Nephron progenitor cell (in vitro differentiated cells): ENCODE results near the gene RAB4A.
A peak's percentile ranks its signal among the peaks of the same experiment; 100 is the strongest.

Source experiments
- DNase-seq: peaks from one replicate; pipeline ENCODE4 v3.0.0; 2021
- H3K27ac Mint-ChIP-seq: 2 replicates; pipeline ENCODE4 v1.8.0; 2021; ENCODE audit warnings: mild to moderate bottlenecking, moderate library complexity, mixed read lengths
- H3K27me3 Mint-ChIP-seq: 2 replicates; pipeline ENCODE4 v1.8.0; 2021; ENCODE audit warnings: mild to moderate bottlenecking, low read depth, mixed read lengths; ENCODE audit not compliant: poor library complexity
- H3K36me3 Mint-ChIP-seq: 2 replicates; pipeline ENCODE4 v1.8.0; 2021; ENCODE audit warnings: low read depth, mixed read lengths
- H3K4me1 Mint-ChIP-seq: 2 replicates; pipeline ENCODE4 v1.8.0; 2021; ENCODE audit warnings: mixed read lengths
- H3K4me3 Mint-ChIP-seq: 2 replicates; pipeline ENCODE4 v1.8.0; 2021; ENCODE audit warnings: mild to moderate bottlenecking, moderate library complexity, mixed read lengths
- H3K9me3 Mint-ChIP-seq: 2 replicates; pipeline ENCODE4 v1.8.0; 2021; ENCODE audit warnings: mild to moderate bottlenecking, moderate library complexity, mixed read lengths
- TF ChIP-seq, protein P1 (sequence below): fragments of 200-600 bp; sonication (generic); IDR thresholded peaks from 2 replicates; pipeline ENCODE4 v1.5.0; 2021; ENCODE audit warnings: antibody characterized with exemption

The RAB4A gene

DNA sequence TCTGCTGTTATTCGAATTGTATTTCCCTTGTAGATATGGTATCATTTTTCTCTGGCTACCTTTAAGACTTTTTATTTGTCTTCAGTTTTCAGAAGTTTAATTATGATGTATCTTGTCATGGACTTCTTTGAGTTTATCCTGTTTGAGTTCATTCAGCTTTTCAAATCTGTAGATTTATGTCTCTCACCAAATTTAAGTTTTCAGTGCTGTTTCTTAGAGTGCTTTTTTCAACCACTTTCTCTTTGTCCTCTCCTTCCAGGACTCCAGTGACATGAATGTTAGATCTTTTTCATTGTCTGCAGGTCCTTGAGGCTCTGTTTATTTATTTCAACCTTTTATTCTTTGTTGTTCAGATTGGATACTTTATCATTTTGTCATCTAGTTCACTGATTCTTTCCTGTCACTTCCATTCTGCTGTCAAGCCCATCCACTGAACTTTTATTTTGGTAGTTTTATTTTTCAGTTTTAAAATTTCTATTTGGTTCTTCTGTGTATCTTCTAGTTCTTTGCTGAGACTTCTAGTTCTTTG, 11.4 kb downstream of the RAB4A start:
- H3K9me3 Mint-ChIP-seq, result peaks cover 10% of the 10 kb centered on the region
- no peak overlapping the region for H3K27ac Mint-ChIP-seq
- H3K36me3 Mint-ChIP-seq, result peaks cover 16% of the 10 kb centered on the region
- TF ChIP-seq, protein P1, sequence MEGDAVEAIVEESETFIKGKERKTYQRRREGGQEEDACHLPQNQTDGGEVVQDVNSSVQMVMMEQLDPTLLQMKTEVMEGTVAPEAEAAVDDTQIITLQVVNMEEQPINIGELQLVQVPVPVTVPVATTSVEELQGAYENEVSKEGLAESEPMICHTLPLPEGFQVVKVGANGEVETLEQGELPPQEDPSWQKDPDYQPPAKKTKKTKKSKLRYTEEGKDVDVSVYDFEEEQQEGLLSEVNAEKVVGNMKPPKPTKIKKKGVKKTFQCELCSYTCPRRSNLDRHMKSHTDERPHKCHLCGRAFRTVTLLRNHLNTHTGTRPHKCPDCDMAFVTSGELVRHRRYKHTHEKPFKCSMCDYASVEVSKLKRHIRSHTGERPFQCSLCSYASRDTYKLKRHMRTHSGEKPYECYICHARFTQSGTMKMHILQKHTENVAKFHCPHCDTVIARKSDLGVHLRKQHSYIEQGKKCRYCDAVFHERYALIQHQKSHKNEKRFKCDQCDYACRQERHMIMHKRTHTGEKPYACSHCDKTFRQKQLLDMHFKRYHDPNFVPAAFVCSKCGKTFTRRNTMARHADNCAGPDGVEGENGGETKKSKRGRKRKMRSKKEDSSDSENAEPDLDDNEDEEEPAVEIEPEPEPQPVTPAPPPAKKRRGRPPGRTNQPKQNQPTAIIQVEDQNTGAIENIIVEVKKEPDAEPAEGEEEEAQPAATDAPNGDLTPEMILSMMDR, result no peak
- H3K4me3 Mint-ChIP-seq, result no peak overlapping the region
- H3K27me3 Mint-ChIP-seq, result no peaks in the 10 kb centered on the region
- peaks cover 4% of the 10 kb centered on the region for H3K4me1 Mint-ChIP-seq
- no peak for DNase-seq

DNA sequence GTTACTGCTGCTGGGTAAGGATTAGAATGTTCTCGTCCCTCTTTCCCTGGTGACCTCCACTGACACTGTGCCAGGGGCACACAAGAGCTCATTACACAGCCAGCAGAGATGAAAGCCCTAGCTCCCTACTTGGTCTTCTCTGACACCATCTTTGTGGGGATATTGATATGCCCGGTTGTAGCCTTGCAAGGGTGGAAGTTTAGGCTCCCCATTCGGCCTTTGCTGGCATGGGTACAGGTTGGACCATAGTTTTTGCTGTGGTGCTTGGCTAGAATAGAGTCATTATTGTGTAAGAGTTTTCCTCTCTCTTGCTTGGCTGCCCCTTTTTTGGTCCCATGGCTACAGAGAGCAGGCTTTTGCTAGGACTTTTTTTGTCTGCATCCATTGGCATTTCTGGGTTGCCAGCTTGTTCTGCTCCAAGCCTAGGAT, 12.3 kb downstream of the RAB4A start:
- peaks cover 16% of the 10 kb centered on the region for H3K36me3 Mint-ChIP-seq
- no peak overlapping the region for H3K4me3 Mint-ChIP-seq
- DNase-seq, result no peak
- peaks cover 4% of the 10 kb centered on the region for H3K4me1 Mint-ChIP-seq
- peaks cover 10% of the 10 kb centered on the region for H3K9me3 Mint-ChIP-seq
- H3K27ac Mint-ChIP-seq, result no peak overlapping the region
- H3K27me3 Mint-ChIP-seq, result no peaks in the 10 kb centered on the region
- TF ChIP-seq, protein P1, result no peak

DNA sequence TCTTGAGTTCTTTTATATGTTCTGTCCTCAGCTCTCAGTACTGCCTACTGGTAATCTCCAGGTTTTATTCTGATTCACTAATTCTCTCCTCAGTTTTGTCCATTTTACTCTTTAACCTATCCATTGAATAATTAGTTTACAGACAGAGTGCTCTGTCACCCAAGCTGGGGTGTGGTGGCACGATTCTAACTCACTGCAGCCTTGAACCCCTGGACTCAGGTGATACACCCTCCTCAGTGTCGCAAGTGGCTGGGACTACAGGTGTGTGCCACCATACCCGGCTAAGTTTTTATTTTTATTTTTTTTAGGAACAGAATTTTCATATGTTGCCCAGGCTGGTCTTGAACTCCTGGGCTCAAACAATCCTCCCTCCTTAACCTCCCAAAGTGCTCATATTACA, 14.0 kb downstream of the RAB4A start:
- no peak overlapping the region for H3K27ac Mint-ChIP-seq
- peaks cover 20% of the 10 kb centered on the region for H3K36me3 Mint-ChIP-seq
- no peak overlapping the region for H3K4me3 Mint-ChIP-seq
- H3K9me3 Mint-ChIP-seq, result peaks cover 10% of the 10 kb centered on the region
- peaks cover 4% of the 10 kb centered on the region for H3K4me1 Mint-ChIP-seq
- TF ChIP-seq, protein P1, result no peak
- no peak for DNase-seq
- no peaks in the 10 kb centered on the region for H3K27me3 Mint-ChIP-seq

DNA sequence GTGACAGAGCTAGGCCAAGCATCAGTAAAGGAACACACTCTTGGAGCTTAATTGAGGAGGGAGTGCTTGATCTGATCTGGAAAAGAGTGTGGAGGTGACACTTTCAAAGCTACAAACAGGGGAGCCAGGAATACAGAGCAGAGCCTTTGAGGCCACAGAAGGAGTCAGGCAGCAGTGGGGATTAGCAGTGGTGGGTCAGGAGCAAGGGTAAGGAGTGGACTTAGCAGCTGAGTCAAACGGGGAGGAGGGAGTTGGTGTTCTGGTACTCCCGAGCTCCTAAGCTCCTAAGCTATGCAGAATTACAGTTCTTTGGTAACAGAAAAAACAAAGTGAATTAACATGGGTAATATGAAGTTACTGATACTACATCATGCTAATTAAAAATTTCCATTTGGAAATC, 14.5 kb downstream of the RAB4A start:
- Mint-ChIP-seq H3K36me3 (peaks cover 25% of the 10 kb centered on the region), H3K4me3 (no peak overlapping the region), H3K4me1 (peaks cover 4% of the 10 kb centered on the region), H3K27ac (no peak overlapping the region), H3K9me3 (peaks cover 10% of the 10 kb centered on the region), H3K27me3 (no peaks in the 10 kb centered on the region)
- TF ChIP-seq, protein P1, result no peak
- DNase-seq, result no peak

DNA sequence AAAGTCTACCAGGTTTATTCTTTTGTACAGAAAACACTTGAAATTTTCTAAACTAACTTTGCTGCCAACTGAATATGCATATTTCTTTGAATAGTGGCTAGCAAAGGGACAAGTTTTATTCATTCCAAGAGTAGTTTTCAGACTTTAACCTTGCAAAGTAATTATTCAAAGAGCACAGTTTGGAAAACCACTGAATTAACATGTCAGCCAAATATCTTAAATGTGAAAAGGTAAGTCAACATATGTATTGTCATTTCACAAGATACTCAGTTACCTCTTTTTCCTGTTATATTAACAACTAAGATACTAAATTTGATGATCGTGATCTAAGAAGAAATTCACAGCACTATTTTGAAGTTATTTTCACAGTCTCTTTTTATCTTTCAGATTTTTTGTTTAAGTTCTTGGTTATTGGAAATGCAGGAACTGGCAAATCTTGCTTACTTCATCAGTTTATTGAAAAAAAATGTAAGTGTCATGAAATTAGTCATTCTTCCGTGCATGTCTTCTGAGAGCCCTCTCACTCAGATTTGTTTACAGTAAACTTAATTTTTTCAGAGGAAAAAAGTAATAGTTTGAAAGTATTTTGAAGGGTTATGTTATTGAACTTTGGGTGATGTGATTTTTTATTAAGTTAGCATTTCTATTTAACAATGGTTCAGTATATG, 15.3 kb downstream of the RAB4A start:
- DNase-seq, result no peak
- TF ChIP-seq, protein P1, result no peak
- H3K4me3 Mint-ChIP-seq, result no peak overlapping the region
- H3K27me3 Mint-ChIP-seq, result no peaks in the 10 kb centered on the region
- H3K9me3 Mint-ChIP-seq, result peaks cover 10% of the 10 kb centered on the region
- H3K4me1 Mint-ChIP-seq, result peaks cover 4% of the 10 kb centered on the region
- H3K27ac Mint-ChIP-seq, result no peak overlapping the region
- H3K36me3 Mint-ChIP-seq, result peaks cover 33% of the 10 kb centered on the region

DNA sequence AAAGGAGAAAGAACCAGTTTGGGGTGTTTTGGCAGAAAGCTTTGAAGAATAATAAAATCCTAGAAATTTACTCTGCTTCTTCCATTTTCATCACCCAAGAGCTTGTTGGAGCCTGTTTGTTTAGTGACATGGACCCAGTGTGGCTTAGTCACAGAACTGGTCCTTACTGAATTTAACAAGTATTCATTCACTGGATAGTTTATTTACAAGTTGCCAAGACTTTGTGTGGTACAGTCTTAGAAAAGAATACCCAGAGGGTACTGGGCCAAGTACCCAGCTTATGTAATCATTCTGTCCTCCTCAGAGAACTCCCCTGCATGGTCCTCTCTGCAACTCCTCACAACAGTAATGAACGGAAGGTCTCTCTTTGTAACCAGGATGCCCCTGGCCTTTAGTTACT, 16.4 kb downstream of the RAB4A start:
- Mint-ChIP-seq H3K4me1 (peaks cover 4% of the 10 kb centered on the region), H3K27ac (peak overlapping the region; percentile 44), H3K36me3 (peaks cover 34% of the 10 kb centered on the region), H3K4me3 (no peak overlapping the region), H3K27me3 (no peaks in the 10 kb centered on the region), H3K9me3 (peaks cover 9% of the 10 kb centered on the region)
- TF ChIP-seq, protein P1, result no peak
- no peak for DNase-seq
